Activated CD4-positive, alpha-beta T cell treated with anti-CD3 and anti-CD28 coated beads, Interleukin-2, amount 50 U/mL, for 48 hours (primary cell): ENCODE measurements around the gene ERVMER34-1.
A peak's percentile ranks its signal among the peaks of the same experiment; 100 is the strongest.

ENCODE experiments used
- DNase-seq, 2 experiments: peaks; one replicate each; pipeline ENCODE4 v3.0.0-alpha.2; 2020

ERVMER34-1 gene, protein sequence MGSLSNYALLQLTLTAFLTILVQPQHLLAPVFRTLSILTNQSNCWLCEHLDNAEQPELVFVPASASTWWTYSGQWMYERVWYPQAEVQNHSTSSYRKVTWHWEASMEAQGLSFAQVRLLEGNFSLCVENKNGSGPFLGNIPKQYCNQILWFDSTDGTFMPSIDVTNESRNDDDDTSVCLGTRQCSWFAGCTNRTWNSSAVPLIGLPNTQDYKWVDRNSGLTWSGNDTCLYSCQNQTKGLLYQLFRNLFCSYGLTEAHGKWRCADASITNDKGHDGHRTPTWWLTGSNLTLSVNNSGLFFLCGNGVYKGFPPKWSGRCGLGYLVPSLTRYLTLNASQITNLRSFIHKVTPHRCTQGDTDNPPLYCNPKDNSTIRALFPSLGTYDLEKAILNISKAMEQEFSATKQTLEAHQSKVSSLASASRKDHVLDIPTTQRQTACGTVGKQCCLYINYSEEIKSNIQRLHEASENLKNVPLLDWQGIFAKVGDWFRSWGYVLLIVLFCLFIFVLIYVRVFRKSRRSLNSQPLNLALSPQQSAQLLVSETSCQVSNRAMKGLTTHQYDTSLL

DNA sequence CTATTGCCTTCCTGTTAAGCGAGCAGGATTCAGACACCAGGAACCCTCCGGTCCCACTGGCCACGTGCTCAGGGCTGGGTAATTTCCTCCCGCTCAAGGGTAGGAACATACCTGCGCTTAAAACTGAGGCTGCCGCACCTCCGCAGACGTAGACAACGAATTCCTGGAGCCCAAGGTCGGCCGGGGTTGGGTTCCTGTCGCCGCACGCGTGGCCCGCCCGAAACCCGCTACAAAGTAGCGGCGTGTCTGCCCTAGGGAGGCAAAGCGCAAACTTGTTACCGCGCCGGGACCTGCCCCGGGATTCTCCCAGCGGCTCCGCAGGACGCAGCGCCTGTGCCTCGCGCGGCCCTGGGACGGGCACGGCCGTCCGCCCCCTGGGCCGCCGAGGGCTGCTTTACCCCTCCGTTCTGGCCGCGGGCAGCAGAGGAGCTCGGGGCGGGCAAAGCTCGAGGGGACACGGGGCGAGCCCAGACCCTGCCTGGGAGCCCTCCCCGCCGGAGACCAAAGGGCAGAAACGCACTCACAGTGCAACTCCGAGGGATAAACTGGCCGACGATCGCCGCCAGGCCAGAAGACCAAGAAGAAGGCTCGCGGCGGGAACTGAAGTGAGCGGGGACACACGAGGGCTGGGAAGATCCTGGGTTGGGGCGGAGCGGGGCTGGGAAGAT, at the start of gene ERVMER34-1:
TSS of gene ERVMER34-1 (minus strand) at position 607 of the 668 bp plus-strand sequence. CDS start 5,905 bp downstream, outside the sequence.
- peak; percentile 3 to 13 for DNase-seq

DNA sequence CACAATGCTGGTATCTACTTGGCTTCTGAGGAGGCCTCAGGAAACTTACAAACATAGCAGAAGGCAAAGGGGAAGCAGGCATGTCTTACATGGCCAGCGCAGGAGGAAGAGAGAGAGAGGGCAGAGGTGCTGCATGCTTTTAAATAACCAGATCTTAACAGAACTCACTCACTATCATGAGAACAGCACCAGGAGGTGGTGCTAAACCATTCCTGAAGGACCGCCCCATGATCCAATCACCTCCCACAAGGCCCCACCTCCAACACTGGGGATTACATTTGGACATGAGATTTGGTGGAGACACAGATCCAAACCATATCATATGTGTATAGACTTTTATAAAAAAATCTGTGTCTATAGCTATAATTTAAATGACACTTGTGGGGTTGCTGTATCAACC, 48.6 kb upstream of the ERVMER34-1 start:
- no peak for DNase-seq

DNA sequence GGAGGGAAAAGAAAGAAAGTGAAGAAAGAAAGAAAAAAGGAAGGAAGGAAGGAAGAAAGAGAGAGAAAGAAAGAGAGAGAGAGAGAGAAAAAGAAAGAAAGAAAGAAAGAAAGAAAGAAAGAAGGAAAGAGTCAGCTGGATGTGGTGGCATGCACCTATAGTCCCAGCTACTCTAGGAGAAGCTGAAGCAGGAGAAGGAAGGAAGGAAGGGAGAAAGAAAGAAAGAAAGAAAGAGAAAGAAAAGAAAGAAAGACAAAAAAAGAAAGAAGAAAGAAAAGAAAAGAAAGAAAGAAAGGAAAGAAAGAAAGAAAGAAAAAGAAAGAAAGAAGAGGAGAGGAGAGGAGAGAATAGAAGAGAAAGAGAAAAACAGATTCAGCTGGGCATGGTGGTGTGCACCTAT, 44.3 kb upstream of the ERVMER34-1 start:
- DNase-seq = no peak

GRCh38 chr4:52791936-52792335, 40.7 kb upstream of the ERVMER34-1 start:
- DNase-seq = no peak

- no peak for DNase-seq
Measured at GRCh38 chr4:52789774-52790173, 38.5 kb upstream of the ERVMER34-1 start.

DNA sequence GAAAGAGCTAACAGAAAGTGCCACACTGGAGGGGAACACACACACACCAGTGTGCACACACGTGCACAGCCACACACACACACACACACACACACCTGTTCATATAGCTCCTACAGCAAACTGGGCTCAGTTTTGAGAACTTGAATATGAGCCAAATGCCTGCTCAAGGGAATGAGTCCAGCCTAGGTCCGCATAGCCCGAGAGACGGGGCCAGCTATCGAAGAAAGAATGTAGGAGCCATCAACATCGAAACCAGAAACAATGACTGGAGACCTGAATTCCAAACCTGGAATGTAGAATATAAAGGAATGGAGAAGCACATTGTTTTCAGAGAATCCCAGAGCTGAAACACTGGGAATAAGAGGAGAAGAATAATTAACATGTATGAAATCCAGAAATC, 37.6 kb upstream of the ERVMER34-1 start:
- DNase-seq = no peak

GRCh38 chr4:52783069-52783468, 31.8 kb upstream of the ERVMER34-1 start:
- DNase-seq = no peak

DNA sequence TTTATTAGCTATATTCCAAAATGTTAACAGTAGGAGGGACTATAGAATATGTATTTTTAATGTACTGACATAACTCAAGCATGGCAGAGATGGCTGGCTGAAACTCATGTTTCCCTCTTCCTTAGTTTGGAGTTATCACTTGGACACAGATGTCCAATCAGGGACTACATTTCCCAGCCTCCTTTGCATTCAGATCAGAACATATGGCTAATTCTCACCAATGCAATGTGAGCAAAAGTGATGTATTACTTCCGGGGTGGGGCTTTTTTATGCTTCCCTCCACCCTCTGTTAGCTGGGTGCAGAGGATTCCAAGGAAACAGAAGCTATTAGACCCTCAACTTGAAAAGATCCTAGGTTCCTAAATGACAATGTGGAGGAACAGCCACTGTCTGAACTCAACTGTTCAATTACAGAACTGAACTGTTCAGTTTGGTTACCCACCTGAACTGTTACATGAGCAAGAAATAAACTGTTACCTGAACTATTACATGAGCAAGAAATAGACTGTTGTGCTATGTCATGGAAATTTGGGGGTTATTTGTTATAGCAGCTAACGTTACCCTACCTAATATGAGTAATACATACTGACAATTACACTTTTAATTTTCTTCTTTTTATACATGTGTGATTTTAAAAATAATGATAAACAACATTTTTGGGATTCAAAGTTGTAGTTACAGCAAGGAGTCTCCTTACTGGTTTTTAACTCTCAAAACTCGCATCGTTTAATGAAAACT, 29.6 kb upstream of the ERVMER34-1 start:
- no peak for DNase-seq

- no peak for DNase-seq
Measured at GRCh38 chr4:52780206-52780605, 29.0 kb upstream of the ERVMER34-1 start.

DNA sequence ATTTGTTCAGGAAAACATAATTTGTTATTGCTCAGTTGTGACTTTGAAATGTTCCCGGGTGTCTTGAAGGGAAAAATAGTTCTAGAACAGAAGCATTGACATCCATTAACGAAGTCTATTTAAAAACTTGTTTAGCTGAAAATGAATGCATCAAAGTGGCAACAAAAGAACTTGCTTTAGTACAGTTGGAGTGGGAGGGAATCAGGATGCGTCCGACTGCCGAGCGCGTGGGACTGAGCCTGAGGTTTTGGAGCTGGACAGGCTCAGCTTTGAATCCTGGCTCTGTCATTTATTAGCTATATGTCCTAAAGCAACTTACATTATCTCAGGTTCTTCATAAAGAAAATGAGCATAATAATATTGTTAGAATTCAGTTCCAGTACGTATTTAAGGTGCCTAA, 9.0 kb upstream of the ERVMER34-1 start:
- no peak for DNase-seq

GRCh38 chr4:52755426-52755825, 4.2 kb upstream of the ERVMER34-1 start:
- no peak for DNase-seq

DNA sequence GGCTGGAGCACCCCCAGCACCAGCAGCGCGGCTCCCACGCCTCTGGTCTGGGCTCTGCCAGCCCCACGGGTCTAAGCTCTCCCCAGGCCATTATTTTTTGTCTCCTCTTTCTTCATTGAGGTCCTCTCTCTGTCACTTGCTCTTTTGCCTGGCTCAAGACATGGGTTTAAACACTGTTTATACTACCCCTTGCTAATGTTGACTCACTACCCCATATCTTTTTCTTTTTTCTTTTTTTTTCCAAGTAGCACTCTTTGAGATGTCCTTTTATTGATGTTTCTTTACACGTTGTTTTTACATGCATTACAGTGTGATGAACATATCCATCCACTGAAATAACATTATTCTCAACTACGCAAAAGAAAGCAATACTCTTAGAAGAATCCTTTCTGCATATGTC, 1.7 kb upstream of the ERVMER34-1 start:
- DNase-seq = no peak

GRCh38 chr4:52751487-52751911, 274 bp upstream of the ERVMER34-1 start:
- DNase-seq = peak; percentile 11 to 21

DNA sequence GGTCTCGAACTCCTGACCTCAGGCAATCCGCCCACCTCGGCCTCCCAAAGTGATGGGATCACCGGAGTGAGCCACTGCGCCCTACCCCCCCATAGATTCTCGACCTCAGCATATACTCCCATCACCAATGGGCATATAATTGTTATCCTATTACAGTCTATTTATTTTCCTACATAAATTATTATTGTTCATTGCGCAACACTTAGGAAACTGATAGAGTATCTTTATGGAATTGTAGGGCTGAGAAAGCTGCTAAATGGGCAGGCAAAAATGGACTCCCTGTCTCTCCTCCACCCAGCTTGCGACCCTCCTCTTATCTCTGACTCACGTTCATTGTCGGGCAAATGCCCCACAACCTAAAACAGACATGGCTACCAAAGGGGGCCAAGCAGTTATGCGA, 1.0 kb downstream of the ERVMER34-1 start:
- DNase-seq = no peak

GRCh38 chr4:52748432-52748831, 2.8 kb downstream of the ERVMER34-1 start:
- DNase-seq = no peak

DNA sequence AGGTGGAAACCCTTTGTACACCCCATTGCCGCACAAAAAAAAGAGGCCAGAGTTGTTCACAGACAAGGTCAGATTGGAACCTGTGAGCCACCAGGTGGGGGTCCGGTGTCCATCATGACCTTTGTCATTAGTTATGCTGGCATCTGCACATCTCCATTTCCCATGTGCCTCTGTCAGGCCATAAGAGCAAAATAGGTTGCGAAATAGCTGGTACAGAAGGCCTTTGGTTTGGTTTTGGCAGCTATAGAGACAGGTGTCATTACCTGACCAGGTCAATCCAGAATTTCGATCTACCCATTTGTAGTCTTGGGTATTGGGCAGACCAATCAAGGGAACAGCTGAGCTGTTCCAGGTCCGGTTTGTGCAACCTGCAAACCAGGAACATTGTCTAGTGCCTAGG, 6.6 kb downstream of the ERVMER34-1 start:
- DNase-seq = no peak

DNA sequence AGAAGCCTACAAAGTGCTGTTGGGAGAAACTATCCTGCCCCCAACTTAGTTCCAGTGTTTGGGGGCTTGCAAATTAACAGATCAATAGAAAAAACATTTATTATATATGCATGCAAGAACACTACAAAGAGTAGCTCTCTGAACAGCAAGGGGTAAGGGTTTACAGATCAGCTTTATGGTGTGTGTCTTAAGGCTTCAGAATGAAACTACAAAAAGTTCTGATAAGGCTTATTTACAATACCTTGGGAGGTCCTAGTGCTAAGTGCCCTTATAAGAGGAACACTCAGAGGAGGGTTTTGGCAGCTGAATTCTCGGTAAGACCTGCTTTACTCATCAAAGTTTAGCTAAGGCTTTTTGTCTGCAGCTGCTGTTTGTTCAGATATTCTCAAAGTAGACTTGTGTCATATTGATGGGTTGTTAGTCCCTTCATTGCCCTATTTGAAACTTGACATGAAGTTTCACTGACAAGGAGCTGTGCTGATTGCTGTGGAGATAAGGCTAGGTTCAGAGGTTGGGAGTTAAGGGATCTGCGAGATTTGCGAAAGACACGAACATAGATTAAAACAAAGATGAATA, 7.7 kb downstream of the ERVMER34-1 start:
- DNase-seq = no peak

DNA sequence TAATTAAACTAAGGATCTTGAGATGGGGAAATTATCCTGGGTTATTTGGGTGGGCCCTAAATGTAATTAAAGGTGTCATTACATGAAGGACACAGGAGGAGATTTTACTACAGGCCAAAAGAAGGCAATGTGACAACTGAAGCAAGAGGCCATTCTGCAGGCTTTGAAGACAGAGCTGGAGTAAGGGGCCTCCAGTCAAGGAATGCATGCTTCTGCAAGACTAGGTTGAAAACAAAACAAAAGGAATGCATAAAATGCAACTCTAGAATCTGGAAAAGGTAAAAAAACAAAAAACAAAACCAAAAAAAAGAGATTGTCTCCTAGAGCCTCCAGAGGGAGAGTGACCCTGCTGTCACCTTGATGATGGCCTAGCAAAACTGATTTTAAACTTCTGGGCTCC, 21.6 kb downstream of the ERVMER34-1 start:
- DNase-seq = no peak

- no peak for DNase-seq
Measured at GRCh38 chr4:52728691-52729240, 22.5 kb downstream of the ERVMER34-1 start.

- DNase-seq = no peak
Measured at GRCh38 chr4:52726826-52727580, 24.2 kb downstream of the ERVMER34-1 start.

DNA sequence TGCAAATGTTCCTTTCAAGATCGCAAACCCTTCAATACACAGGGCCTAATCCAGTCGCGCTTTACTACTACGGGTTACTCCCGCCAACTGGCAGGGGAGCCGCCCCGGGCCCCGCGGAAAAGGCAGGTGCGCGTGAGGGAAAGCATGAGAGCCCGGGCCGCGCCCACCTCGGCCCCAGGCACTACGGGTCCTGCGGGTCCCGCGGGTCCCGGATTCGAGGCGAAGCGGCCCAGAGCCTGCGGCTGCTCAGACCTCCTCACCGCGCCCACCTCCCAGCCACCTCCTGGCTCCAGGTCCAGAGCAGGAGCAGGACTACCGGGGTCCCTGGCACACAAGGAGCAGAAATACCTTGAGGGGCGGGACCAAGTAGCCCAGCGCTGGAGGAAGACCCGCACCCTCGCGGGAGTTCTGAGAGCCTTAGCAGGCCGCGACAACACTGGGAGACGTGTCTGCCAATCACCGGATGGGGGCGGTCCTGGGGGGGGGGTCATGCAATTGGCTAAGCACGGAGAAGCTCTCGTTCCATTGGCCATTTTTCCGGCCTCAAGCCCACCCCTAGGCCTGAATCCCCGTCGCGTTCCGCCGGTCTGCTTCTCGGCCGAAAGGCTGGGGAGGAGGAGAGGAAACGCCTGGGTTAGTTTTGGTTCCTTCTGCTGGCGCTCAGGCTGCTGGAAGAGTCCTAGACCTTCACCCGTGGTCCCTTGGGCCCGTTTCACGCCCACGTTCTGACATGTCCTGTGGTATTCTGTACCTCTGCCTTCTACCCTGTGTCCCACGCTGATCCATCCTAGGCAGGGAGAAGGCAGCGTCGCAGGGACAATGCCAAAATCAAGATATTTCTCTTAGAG, 29.0 kb downstream of the ERVMER34-1 start:
- peak; percentile 89 to 93 for DNase-seq
